ENCODE measurements around the gene TENM3.
A peak's percentile ranks its signal among the peaks of the same experiment; 100 is the strongest.

TENM3 gene

GRCh38 chr4:182413550-182413949, 170.3 kb downstream of the TENM3 start:
- no peak for DNase-seq

- DNase-seq: no peak
Measured at GRCh38 chr4:182415116-182415515, 171.9 kb downstream of the TENM3 start.

GRCh38 chr4:182416067-182416466, 172.9 kb downstream of the TENM3 start:
- no peak for DNase-seq

- no peak for DNase-seq
Measured at GRCh38 chr4:182418054-182418734, 175.0 kb downstream of the TENM3 start.

GRCh38 chr4:182420189-182420588, 177.0 kb downstream of the TENM3 start:
- no peak for DNase-seq

- DNase-seq: no peak
Measured at GRCh38 chr4:182421753-182422152, 178.6 kb downstream of the TENM3 start.

GRCh38 chr4:182425302-182425701, 182.1 kb downstream of the TENM3 start:
- DNase-seq: no peak

- DNase-seq: no peak
Measured at GRCh38 chr4:182426901-182427300, 183.7 kb downstream of the TENM3 start.

GRCh38 chr4:182427554-182427953, 184.4 kb downstream of the TENM3 start:
- DNase-seq: no peak

GRCh38 chr4:182429896-182430295, 186.7 kb downstream of the TENM3 start:
- DNase-seq: no peak

GRCh38 chr4:182432819-182433218, 189.6 kb downstream of the TENM3 start:
- no peak for DNase-seq

- no peak for DNase-seq
Measured at GRCh38 chr4:182434720-182435119, 191.5 kb downstream of the TENM3 start.

GRCh38 chr4:182435401-182435800, 192.2 kb downstream of the TENM3 start:
- DNase-seq: no peak

GRCh38 chr4:182443070-182443469, 199.9 kb downstream of the TENM3 start:
- DNase-seq: no peak

- DNase-seq: no peak
Measured at GRCh38 chr4:182447767-182448280, 204.6 kb downstream of the TENM3 start.

GRCh38 chr4:182448281-182449151, 205.3 kb downstream of the TENM3 start:
- peak; percentile 72 for DNase-seq

GRCh38 chr4:182449186-182449929, 206.2 kb downstream of the TENM3 start:
- peak; percentile 57 for DNase-seq

GRCh38 chr4:182449930-182450439, 206.8 kb downstream of the TENM3 start:
- DNase-seq: no peak

GRCh38 chr4:182451441-182451840, 208.2 kb downstream of the TENM3 start:
- DNase-seq: no peak

- no peak for DNase-seq
Measured at GRCh38 chr4:182453830-182454229, 210.6 kb downstream of the TENM3 start.

- DNase-seq: no peak
Measured at GRCh38 chr4:182454440-182455013, 211.3 kb downstream of the TENM3 start.

GRCh38 chr4:182465114-182465513, 221.9 kb downstream of the TENM3 start:
- DNase-seq: no peak

GRCh38 chr4:182465979-182466378, 222.8 kb downstream of the TENM3 start:
- no peak for DNase-seq

All from NCI-H2171 (cell line).